Endothelial cell (in vitro differentiated cells): ENCODE data around the gene CHST8. TPM values are rescaled to one million over a fixed set of nuclear protein-coding genes. Genes with fewer than 3 reads are reported as not detected.

Experiments
- DNase-seq: peaks from one replicate; pipeline ENCODE4 v3.0.0; 2021; ENCODE audit warnings: low spot score
- H3K27ac Mint-ChIP-seq: one replicate; pipeline ENCODE4 v1.8.0; 2021; ENCODE audit warnings: mixed read lengths, inconsistent platforms; ENCODE audit not compliant: unreplicated experiment
- H3K27me3 Mint-ChIP-seq: one replicate; pipeline ENCODE4 v1.8.0; 2021; ENCODE audit warnings: mild to moderate bottlenecking, moderate library complexity, mixed read lengths, inconsistent platforms; ENCODE audit not compliant: unreplicated experiment
- H3K36me3 Mint-ChIP-seq: one replicate; pipeline ENCODE4 v1.8.0; 2021; ENCODE audit warnings: mild to moderate bottlenecking, low read depth, mixed read lengths, inconsistent platforms; ENCODE audit not compliant: unreplicated experiment
- H3K4me1 Mint-ChIP-seq: one replicate; pipeline ENCODE4 v1.8.0; 2021; ENCODE audit warnings: mild to moderate bottlenecking, mixed read lengths, inconsistent platforms; ENCODE audit not compliant: unreplicated experiment
- H3K4me3 Mint-ChIP-seq: one replicate; pipeline ENCODE4 v1.8.0; 2021; ENCODE audit warnings: mild to moderate bottlenecking, mixed read lengths, inconsistent platforms; ENCODE audit not compliant: unreplicated experiment
- H3K9me3 Mint-ChIP-seq: one replicate; pipeline ENCODE4 v1.8.0; 2021; ENCODE audit warnings: mixed read lengths, inconsistent platforms; ENCODE audit not compliant: unreplicated experiment
- total RNA-seq: library from RNA; stranded (reverse); fragmentation: NEBNext Ultra II Directional; extraction: Animal tissue kit (Norgen Biotek cat#: 25700); gene quantifications from one replicate; pipeline ENCODE4 v1.2.1, GENCODE V29; 2021; ENCODE audit not compliant: unreplicated experiment
- TF ChIP-seq, protein P1 (sequence below): fragments of 200-600 bp; sonication (generic); IDR thresholded peaks from one replicate; pipeline ENCODE4 v1.5.0; 2021; ENCODE audit warnings: antibody characterized with exemption; ENCODE audit not compliant: unreplicated experiment

Gene CHST8
- total RNA-seq, 1 donor from 2014 or later, result 0.54 TPM

DNA sequence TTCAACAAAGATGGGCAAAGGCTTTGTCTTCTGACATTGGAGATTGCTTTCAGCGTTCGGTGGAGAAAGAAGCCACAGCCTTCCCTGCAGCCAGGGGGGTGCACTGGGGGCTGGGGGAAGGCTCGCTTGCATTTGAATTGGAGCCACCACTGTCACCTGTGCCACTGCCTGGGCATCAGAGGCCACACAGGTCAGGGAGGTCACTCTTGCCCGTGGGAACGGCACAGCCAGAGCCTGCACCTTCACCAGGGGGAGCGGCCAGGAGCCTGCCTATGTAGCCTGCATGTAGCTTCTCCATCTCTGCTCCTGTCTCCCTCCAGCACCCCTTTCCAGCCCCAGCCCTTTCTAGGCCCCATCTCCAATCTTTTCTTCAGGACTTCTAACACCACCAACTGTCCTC is 131.2 kb downstream of the CHST8 start:
- TF ChIP-seq, protein P1, sequence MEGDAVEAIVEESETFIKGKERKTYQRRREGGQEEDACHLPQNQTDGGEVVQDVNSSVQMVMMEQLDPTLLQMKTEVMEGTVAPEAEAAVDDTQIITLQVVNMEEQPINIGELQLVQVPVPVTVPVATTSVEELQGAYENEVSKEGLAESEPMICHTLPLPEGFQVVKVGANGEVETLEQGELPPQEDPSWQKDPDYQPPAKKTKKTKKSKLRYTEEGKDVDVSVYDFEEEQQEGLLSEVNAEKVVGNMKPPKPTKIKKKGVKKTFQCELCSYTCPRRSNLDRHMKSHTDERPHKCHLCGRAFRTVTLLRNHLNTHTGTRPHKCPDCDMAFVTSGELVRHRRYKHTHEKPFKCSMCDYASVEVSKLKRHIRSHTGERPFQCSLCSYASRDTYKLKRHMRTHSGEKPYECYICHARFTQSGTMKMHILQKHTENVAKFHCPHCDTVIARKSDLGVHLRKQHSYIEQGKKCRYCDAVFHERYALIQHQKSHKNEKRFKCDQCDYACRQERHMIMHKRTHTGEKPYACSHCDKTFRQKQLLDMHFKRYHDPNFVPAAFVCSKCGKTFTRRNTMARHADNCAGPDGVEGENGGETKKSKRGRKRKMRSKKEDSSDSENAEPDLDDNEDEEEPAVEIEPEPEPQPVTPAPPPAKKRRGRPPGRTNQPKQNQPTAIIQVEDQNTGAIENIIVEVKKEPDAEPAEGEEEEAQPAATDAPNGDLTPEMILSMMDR, result no peak
- H3K4me3 Mint-ChIP-seq, result no peak overlapping the region
- H3K9me3 Mint-ChIP-seq, result no peaks in the 10 kb centered on the region
- peaks cover 1% of the 10 kb centered on the region for H3K27me3 Mint-ChIP-seq
- H3K4me1 Mint-ChIP-seq, result no peaks in the 10 kb centered on the region
- DNase-seq, result no peak
- no peak overlapping the region for H3K27ac Mint-ChIP-seq
- H3K36me3 Mint-ChIP-seq, result no peaks in the 10 kb centered on the region

DNA sequence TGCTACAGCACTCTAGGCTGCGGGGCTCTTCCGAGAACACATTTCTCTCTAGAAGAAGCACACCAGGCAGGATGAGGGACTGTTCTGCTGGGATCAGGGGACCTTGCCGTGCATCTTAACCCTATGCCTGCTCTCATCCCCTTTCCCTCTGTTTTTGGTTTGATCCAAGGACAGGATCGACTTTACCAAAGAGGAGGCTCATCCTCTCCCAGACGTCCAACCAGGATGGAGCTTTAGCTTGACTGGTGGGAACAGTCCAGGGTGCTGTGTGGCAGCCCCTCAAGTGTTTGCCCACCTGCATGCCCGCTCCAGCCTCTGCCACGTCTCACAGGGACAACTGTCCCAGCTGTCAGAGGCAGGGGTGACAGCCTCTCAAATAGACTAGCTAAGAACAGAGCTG is 132.6 kb downstream of the CHST8 start:
- Mint-ChIP-seq H3K27me3 (peaks cover 3% of the 10 kb centered on the region), H3K36me3 (no peaks in the 10 kb centered on the region), H3K4me1 (no peaks in the 10 kb centered on the region), H3K4me3 (no peak overlapping the region), H3K27ac (no peak overlapping the region), H3K9me3 (no peaks in the 10 kb centered on the region)
- DNase-seq, result no peak
- TF ChIP-seq, protein P1, result no peak

DNA sequence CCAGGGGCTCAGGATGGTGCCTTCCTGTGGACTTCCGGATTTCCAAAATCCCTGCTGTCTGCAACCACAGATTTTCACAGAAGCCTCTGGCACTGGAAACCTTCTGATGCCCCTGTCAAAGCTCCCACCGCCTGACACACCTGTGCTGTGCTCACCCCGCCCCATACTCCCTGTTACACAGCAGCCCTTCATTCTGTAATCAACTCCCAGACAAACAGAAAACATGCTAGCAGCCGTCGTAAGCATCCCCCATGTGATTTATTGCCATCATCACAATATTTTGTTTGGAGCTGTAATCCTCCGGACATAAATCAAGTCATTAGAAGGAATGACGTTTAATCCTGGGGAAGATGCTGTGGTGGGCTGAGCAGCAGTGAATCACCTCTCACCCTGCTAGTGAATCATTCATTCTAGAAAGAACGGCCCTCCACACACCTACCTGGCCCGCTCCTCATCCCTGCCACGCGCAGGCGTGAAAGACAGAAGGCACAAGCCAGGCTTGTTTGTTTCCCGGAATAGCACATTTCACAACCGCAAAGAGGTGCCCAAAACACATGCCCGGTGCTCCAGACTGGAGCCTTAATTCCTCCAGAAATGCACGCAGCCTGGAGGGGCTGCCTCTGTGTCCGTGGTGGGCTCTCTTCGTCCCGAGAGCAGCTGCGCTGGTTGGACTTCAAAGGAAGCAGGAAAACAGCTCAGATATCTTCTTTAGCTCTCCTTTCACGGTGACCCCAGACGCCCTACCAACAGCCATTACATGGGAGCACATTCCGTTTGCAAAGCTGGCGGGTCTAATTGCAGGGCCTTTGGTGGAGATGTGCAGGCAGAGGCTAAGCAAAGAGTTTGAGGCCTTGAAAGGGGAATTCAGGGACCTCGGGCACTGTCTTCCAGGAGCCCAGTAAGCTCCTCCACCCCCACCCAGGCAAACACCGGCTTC is 133.6 kb downstream of the CHST8 start:
- no peak for DNase-seq
- Mint-ChIP-seq H3K4me3 (no peak overlapping the region), H3K27me3 (peaks cover 3% of the 10 kb centered on the region), H3K4me1 (no peaks in the 10 kb centered on the region), H3K27ac (no peak overlapping the region), H3K9me3 (no peaks in the 10 kb centered on the region), H3K36me3 (no peaks in the 10 kb centered on the region)
- TF ChIP-seq, protein P1, result no peak

DNA sequence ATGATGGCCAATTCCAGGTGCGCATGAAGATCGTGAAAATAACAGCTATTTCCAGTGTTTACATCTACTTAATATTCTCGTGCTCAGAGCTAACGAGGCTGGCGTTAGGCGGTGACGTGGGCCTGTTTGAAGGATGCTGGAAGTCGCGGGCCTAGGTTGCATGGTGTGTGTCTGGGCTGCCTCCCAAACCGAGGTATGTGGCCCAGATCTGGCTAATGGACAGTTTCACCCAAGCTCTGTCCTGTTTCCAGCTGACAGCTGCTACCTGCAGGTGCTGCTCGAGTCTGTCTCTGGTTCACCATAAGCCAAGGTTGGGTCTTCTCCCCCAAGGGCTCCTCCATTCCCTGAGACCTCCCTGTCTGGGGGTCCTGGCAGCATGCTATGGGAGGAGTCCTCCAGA is 134.4 kb downstream of the CHST8 start:
- no peak overlapping the region for H3K4me3 Mint-ChIP-seq
- no peaks in the 10 kb centered on the region for H3K9me3 Mint-ChIP-seq
- DNase-seq, result no peak
- no peaks in the 10 kb centered on the region for H3K36me3 Mint-ChIP-seq
- no peaks in the 10 kb centered on the region for H3K4me1 Mint-ChIP-seq
- TF ChIP-seq, protein P1, result no peak
- no peak overlapping the region for H3K27ac Mint-ChIP-seq
- peaks cover 5% of the 10 kb centered on the region for H3K27me3 Mint-ChIP-seq

DNA sequence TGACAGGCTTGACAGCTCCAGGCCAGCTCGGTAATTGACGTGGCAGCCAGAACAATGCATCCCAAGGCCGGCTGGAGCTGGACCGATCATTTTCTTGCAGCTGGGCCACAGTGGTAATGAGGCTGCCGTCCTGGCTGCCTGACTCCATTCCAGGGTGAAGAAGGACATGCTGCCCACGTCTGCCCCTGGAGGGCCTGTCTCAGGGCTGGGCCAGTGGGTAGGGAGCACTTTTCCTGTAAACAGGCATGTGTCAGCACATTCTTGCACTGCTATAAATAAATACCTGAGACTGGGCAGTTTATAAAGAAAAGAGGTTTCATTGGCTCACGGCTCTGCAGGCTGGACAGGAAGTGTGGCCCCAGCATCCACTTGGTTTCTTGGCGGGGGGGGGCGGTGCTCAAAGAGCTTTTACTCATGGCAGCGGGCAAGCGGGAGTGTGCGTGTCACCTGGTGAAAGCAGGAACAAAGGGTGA is 136.8 kb downstream of the CHST8 start:
- Mint-ChIP-seq H3K4me1 (no peaks in the 10 kb centered on the region), H3K36me3 (no peaks in the 10 kb centered on the region), H3K9me3 (no peaks in the 10 kb centered on the region), H3K27me3 (peaks cover 8% of the 10 kb centered on the region), H3K27ac (no peak overlapping the region), H3K4me3 (no peak overlapping the region)
- DNase-seq, result no peak
- TF ChIP-seq, protein P1, result no peak
